PC-3 (cell line): ENCODE data around the gene FOSL1.

Experiments
- CTCF ChIP-seq: fragments of 300-600 bp; sonication (generic); conservative IDR thresholded peaks from 2 replicates; pipeline ENCODE4 v1.5.1; 2017; ENCODE audit warnings: antibody characterized with exemption, low read depth, mild to moderate bottlenecking, low read length
- EZH2 ChIP-seq: fragments of 300-600 bp; sonication (generic); IDR thresholded peaks from one replicate; pipeline ENCODE4 v1.6.1; 2017; ENCODE audit warnings: antibody characterized with exemption, mild to moderate bottlenecking, low read length; ENCODE audit not compliant: unreplicated experiment

GRCh38 chr11:65920372-65920802, 20.2 kb upstream of the FOSL1 start:
- TF ChIP-seq CTCF = no peak
- TF ChIP-seq EZH2 = no peak
